Liver (tissue), 3 donors: ENCODE data around the gene SEPHS2.

Experiments
- RAD21 ChIP-seq, 2 donors: IDR thresholded peaks; 2 replicates each; pipeline ENCODE4 v1.6.1; 2016; ENCODE audit warnings: antibody characterized with exemption in 2 of 2, mild to moderate bottlenecking in 2 of 2
- SP1 ChIP-seq: IDR thresholded peaks from 2 replicates; pipeline ENCODE4 v1.6.1; 2018; ENCODE audit warnings: antibody characterized with exemption, mild to moderate bottlenecking
- TAF1 ChIP-seq: conservative IDR thresholded peaks from 2 replicates; pipeline ENCODE4 v1.6.1; 2016; ENCODE audit warnings: antibody characterized with exemption, mild to moderate bottlenecking
- TF ChIP-seq, protein P1 (sequence below): IDR thresholded peaks from 2 replicates; pipeline ENCODE4 v1.6.1; 2016; ENCODE audit warnings: antibody characterized with exemption
- TF ChIP-seq, protein P2 (sequence below): fragments of 150-350 bp; IDR thresholded peaks from 2 replicates; pipeline ENCODE4 v1.5.1; 2017; ENCODE audit warnings: improper control_type of control experiment, low read depth, low read length; ENCODE audit not compliant: missing input control
- donor health status: healthy.
- donor health status: healthy.

DNA sequence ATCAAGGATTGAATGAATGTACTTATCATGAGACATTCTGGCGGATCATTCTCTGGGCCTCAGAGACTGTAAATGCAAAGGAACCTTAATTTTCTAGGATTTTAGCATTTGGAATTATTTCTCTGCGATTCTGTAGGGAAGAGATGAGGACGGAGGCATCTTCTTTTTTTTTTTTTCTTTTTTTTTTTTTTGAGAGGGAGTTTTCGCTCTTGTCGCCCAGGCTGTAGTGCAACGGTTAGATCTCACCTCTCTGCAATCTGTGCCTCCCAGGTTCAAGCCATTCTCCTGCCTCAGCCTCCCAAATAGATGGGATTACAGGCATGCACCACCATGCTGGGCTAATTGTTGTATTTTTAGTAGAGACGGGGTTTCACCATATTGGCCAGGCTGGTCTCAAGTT is 29.0 kb upstream of the SEPHS2 start:
- TF ChIP-seq, protein P1, sequence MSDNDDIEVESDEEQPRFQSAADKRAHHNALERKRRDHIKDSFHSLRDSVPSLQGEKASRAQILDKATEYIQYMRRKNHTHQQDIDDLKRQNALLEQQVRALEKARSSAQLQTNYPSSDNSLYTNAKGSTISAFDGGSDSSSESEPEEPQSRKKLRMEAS, result no peak
- no peak for TF ChIP-seq TAF1
- TF ChIP-seq SP1, result no peak
- TF ChIP-seq, protein P2, sequence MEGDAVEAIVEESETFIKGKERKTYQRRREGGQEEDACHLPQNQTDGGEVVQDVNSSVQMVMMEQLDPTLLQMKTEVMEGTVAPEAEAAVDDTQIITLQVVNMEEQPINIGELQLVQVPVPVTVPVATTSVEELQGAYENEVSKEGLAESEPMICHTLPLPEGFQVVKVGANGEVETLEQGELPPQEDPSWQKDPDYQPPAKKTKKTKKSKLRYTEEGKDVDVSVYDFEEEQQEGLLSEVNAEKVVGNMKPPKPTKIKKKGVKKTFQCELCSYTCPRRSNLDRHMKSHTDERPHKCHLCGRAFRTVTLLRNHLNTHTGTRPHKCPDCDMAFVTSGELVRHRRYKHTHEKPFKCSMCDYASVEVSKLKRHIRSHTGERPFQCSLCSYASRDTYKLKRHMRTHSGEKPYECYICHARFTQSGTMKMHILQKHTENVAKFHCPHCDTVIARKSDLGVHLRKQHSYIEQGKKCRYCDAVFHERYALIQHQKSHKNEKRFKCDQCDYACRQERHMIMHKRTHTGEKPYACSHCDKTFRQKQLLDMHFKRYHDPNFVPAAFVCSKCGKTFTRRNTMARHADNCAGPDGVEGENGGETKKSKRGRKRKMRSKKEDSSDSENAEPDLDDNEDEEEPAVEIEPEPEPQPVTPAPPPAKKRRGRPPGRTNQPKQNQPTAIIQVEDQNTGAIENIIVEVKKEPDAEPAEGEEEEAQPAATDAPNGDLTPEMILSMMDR, result no peak
- no peak for TF ChIP-seq RAD21 (IDR thresholded peaks at IDR 0.05)
